Hindlimb muscle (tissue), 1 donor: ENCODE measurements around the gene DCST2. TPM values are rescaled to one million over a fixed set of nuclear protein-coding genes. Genes with fewer than 3 reads are reported as not detected.
A peak's percentile ranks its signal among the peaks of the same experiment; 100 is the strongest.

Experiments used
- DNase-seq: peaks from one replicate; pipeline ENCODE4 v3.0.0-alpha.2; 2013
- polyA plus RNA-seq: library from polyadenylated mRNA; unstranded; fragments of 120-200 nt; gene quantifications from one replicate; pipeline ENCODE4 v1.2.1, GENCODE V29; 2013; ENCODE audit not compliant: insufficient read length

DCST2 gene
- polyA plus RNA-seq, 1 donor = 2.1 TPM

DNA sequence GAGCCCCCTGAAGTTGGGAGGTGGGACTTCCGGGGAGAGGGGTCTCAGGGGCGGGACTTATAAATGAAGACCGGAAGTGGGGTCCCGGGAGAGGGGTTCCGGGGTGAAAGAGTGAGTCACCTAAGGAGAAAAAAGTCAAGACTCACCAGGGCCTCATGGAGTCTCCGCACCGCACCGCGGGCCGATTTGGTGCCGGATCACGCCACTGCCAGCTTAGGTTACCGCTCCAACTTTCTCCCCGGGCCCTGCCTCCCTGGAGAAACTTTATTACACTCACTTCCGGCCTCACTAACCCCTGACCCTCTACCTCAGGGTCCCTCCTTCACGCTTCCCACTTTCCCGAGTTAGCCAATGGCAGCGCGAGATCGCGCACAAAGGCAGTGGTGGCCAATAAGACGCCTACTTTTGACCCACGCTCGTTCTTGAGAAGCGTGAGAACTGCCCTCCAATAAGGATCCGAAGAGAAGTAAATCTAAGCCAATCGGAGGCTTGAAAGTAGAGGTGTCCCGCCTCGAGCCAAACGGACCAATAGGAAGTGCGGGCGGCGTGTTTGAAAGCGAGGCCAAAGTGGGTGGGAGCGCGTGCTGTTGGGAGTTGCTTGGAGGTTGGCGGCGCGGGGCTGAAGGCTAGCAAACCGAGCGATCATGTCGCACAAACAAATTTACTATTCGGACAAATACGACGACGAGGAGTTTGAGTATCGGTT is 59.3 kb downstream of the DCST2 start, which contains the start of gene CKS1B:
TSS of gene CKS1B (plus strand) at position 580 of the 706 bp plus-strand sequence. CDS start at position 645, 65 bp downstream.
- peak; percentile 98 for DNase-seq

GRCh38 chr1:154973344-154974101 is 60.1 kb downstream of the DCST2 start:
- DNase-seq = peak; percentile 92

- DNase-seq = peak; percentile 54
Observed at GRCh38 chr1:154972517-154973343, 60.9 kb downstream of the DCST2 start.

GRCh38 chr1:154972213-154972516 is 61.4 kb downstream of the DCST2 start:
- DNase-seq = no peak

DNA sequence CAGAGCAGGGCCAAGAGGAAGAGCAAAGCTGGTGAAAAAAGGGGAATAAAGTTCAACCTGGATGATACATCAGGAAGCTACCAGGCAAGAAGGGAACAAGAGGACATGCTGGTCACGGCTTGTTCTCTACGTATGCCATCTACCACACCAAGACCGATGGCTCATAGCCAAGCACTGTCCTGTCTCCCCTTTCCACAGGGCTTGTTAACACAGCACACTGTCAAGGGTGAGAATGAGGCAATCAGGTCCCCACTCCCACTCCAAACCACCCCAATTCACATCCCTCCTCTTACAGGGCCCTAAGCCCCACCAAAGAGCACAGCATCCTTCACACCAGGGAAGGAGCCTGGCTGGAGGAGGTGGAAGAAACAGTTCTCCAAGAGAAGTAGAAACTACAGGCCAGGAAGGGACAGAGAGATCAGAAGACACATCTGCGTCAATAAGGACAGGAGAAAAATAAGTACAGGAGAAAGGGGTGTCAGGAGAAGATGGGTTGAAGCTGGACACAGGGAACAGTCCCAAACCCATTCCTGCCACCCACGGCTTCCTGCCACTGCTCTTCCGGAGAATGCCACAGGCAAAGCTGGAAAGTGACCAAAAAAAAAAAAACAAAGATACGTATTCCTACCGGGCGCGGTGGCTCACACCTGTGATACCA is 62.1 kb downstream of the DCST2 start:
- no peak for DNase-seq

GRCh38 chr1:154970631-154971340 is 62.8 kb downstream of the DCST2 start, which contains the start of gene SHC1:
Gene SHC1 (minus strand): TSS chr1:154970747. CDS start chr1:154970526, 221 bp downstream.
- peak; percentile 97 for DNase-seq

DNA sequence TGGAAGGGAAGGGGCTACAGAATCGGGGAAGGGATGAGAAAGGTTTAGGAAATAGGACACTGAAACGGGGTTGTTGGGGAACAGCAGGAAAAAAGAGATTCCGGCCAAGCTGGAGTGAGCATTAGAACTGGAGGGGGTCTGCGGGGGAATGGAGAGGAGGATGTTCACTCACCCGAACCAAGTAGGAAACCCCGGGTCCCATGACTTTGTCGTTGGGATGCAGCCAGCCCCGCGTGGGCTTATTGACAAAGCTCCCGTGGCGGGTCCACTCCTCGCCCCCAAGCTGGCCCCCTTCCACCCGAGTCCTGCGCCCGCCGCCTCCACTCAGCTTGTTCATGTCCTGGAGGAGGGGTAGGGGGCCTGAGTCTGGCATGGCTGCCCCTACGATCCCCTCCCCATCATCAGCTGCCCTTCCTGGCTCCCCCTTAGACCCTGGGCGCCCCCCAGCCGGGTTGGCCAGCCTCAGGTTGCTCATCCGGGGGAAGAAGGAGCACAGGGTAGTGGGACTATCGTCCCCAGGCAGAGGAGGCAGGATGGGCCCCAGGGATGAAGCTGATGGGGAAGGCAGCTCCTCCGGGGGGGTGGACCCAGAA is 63.6 kb downstream of the DCST2 start:
- peak; percentile 44 for DNase-seq

GRCh38 chr1:154969246-154969645 is 64.3 kb downstream of the DCST2 start:
- DNase-seq = no peak

- no peak for DNase-seq
Observed at GRCh38 chr1:154968731-154969130, 64.8 kb downstream of the DCST2 start.

Other genes starting within 250 kb of the DCST2 start
- gene KCNN3, start 163.5 kb downstream of the DCST2 start, polyA plus RNA-seq = 11.8 TPM
- 33.8 TPM for gene PMVK, start 97.1 kb downstream of the DCST2 start, polyA plus RNA-seq
- gene PBXIP1, start 77.7 kb downstream of the DCST2 start, polyA plus RNA-seq = 175 TPM
- gene PYGO2, start 72.0 kb downstream of the DCST2 start, polyA plus RNA-seq = 32.1 TPM
- 75.7 TPM for gene SHC1, start 63.0 kb downstream of the DCST2 start, polyA plus RNA-seq
- gene CKS1B, start 59.1 kb downstream of the DCST2 start, polyA plus RNA-seq = 48.2 TPM
- gene FLAD1, start 50.4 kb downstream of the DCST2 start, polyA plus RNA-seq = 20.6 TPM
- gene LENEP, start 40.2 kb downstream of the DCST2 start, polyA plus RNA-seq = 0.67 TPM
- 11.3 TPM for gene ZBTB7B, start 31.0 kb downstream of the DCST2 start, polyA plus RNA-seq
- not detected for gene DCST1, start within 50 bp of the DCST2 start, polyA plus RNA-seq
- 69.3 TPM for gene ADAM15, start 17.5 kb upstream of the DCST2 start, polyA plus RNA-seq
- 6.0 TPM for gene EFNA4, start 30.0 kb upstream of the DCST2 start, polyA plus RNA-seq
- 2.5 TPM for gene EFNA3, start 45.1 kb upstream of the DCST2 start, polyA plus RNA-seq
- gene EFNA1, start 94.1 kb upstream of the DCST2 start, polyA plus RNA-seq = 24.7 TPM
- gene SLC50A1, start 102.1 kb upstream of the DCST2 start, polyA plus RNA-seq = 22.6 TPM
- gene DPM3, start 106.8 kb upstream of the DCST2 start, polyA plus RNA-seq = 25.1 TPM
- gene KRTCAP2, start 139.5 kb upstream of the DCST2 start, polyA plus RNA-seq = 78.9 TPM
- gene TRIM46, start 140.1 kb upstream of the DCST2 start, polyA plus RNA-seq = 0.40 TPM
- 39.6 TPM for gene THBS3, start 174.1 kb upstream of the DCST2 start, polyA plus RNA-seq
- 18.0 TPM for gene MTX1, start 174.9 kb upstream of the DCST2 start, polyA plus RNA-seq
- gene ENTREP3, start 221.7 kb upstream of the DCST2 start, polyA plus RNA-seq = 17.6 TPM
- 46.5 TPM for gene SCAMP3, start 228.6 kb upstream of the DCST2 start, polyA plus RNA-seq
- gene CLK2, start 239.7 kb upstream of the DCST2 start, polyA plus RNA-seq = 45.2 TPM
- 4.0 TPM for gene HCN3, start 243.7 kb upstream of the DCST2 start, polyA plus RNA-seq